Calu3 (cell line): Measurements from ENCODE around the gene SF3A1. TPM values are rescaled to one million over a fixed set of nuclear protein-coding genes. Genes with fewer than 3 reads are reported as not detected.

Experiments
- BruUV-seq: library from RNA; stranded (reverse); fragments of 400-500 nt; replicated peaks from 2 replicates; lab custom pipeline; 2021; lab: Mats Ljungman, UMichigan
- CTCF ChIA-PET: fragments of 300-600 bp; sonication (Branson Sonifier 250); formaldehyde crosslinking; loops from one replicate; lab custom pipeline; 2022; ENCODE audit warnings: antibody characterized with exemption; lab: Charles Lee
- DNase-seq: peaks from one replicate; pipeline ENCODE4 v3.0.0; 2022
- H3K27ac Mint-ChIP-seq: one replicate; pipeline ENCODE4 v1.8.0; 2022; ENCODE audit warnings: mixed read lengths; ENCODE audit not compliant: unreplicated experiment
- H3K27me3 Mint-ChIP-seq: one replicate; pipeline ENCODE4 v1.8.0; 2022; ENCODE audit warnings: mixed read lengths; ENCODE audit not compliant: unreplicated experiment
- H3K36me3 Mint-ChIP-seq: one replicate; pipeline ENCODE4 v1.8.0; 2022; ENCODE audit warnings: mild to moderate bottlenecking, moderate library complexity, mixed read lengths; ENCODE audit not compliant: insufficient read depth, unreplicated experiment
- H3K4me1 Mint-ChIP-seq: one replicate; pipeline ENCODE4 v1.8.0; 2022; ENCODE audit warnings: mild to moderate bottlenecking, low read depth, mixed read lengths; ENCODE audit not compliant: unreplicated experiment
- H3K4me3 Mint-ChIP-seq: one replicate; pipeline ENCODE4 v1.8.0; 2022; ENCODE audit warnings: mild to moderate bottlenecking, low read depth, moderate library complexity, mixed read lengths; ENCODE audit not compliant: unreplicated experiment
- H3K9me3 Mint-ChIP-seq: one replicate; pipeline ENCODE4 v1.8.0; 2022; ENCODE audit warnings: low read depth, mixed read lengths; ENCODE audit not compliant: unreplicated experiment
- intact Hi-C: fragments of 100-400 bp; cut with micrococcal nuclease; formaldehyde crosslinking; loops from one replicate; pipeline ENCODE4 v1.10.0; 2022; ENCODE audit not compliant: unreplicated experiment
- total RNA-seq: library from RNA; stranded (reverse); gene quantifications from 2 replicates; pipeline ENCODE4 v1.2.3, GENCODE V29; 2022
- TF ChIP-seq, protein P1 (sequence below): fragments of 200-600 bp; IDR thresholded peaks from one replicate; pipeline ENCODE4 v1.8.0; 2022; ENCODE audit warnings: antibody characterized with exemption; ENCODE audit not compliant: unreplicated experiment

The SF3A1 gene
- total RNA-seq, 1 experiment from 2014 or later = 197 TPM

DNA sequence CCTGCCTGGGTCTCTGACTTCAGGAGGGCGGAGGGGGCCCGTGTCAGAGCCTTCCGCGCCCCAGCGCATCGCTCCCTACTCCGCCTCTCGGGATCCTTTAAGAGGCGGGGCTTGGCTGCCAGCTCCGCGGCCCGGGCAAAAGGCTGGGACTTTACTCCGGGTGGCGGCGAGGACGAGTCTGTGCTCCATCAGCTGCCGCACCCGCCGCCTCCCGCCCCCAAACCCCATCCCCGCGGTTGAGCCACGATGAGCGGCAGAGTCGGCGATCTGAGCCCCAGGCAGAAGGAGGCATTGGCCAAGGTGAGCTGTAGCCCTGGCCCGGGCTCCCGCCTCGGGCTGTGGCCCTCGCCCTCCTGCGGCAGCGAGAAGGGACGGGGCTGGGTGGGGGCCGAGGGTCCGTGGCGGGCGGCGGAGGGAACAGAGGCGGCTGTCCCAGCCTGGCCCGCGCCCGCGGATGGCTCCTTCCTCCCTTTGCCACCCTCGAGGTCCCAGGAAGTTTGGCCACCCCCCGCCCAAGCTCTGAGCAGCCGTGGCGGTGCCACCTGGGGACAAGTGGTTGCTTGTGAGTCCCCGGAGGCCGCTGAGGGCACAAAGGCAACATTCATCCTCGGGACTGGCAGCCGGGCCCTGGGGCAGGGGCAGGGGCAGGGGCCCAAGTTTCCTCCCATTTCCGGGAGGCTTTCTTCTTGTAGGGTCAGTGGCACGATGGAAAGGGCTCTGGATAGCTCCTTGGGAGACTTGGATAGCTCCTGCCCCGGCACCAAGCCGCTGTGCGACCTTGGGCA, 40.4 kb upstream of the SF3A1 start, which contains the start of gene SEC14L2:
Gene SEC14L2 (plus strand): TSS at position 148 of the 785 bp plus-strand sequence. CDS start 99 bp downstream, at position 247.
- peaks cover 21% of the 10 kb centered on the region for H3K4me1 Mint-ChIP-seq
- TF ChIP-seq, protein P1, sequence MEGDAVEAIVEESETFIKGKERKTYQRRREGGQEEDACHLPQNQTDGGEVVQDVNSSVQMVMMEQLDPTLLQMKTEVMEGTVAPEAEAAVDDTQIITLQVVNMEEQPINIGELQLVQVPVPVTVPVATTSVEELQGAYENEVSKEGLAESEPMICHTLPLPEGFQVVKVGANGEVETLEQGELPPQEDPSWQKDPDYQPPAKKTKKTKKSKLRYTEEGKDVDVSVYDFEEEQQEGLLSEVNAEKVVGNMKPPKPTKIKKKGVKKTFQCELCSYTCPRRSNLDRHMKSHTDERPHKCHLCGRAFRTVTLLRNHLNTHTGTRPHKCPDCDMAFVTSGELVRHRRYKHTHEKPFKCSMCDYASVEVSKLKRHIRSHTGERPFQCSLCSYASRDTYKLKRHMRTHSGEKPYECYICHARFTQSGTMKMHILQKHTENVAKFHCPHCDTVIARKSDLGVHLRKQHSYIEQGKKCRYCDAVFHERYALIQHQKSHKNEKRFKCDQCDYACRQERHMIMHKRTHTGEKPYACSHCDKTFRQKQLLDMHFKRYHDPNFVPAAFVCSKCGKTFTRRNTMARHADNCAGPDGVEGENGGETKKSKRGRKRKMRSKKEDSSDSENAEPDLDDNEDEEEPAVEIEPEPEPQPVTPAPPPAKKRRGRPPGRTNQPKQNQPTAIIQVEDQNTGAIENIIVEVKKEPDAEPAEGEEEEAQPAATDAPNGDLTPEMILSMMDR = no peak
- no peaks in the 10 kb centered on the region for H3K9me3 Mint-ChIP-seq
- H3K27me3 Mint-ChIP-seq = no peaks in the 10 kb centered on the region
- intact Hi-C loops = loop anchor here (2.0 to 10.0 kb wide), 2 partner anchors 26 to 88 kb away; no protein-coding TSS in a partner anchor
- peak within 1 kb of the TSS; percentile 90 for H3K4me3 Mint-ChIP-seq
- peak; percentile 76 for DNase-seq
- BruUV-seq = TSS peak; percentile 66
- H3K36me3 Mint-ChIP-seq = peaks cover 45% of the 10 kb centered on the region
- CTCF ChIA-PET = interaction anchor here (0.8 to 3.2 kb wide), 8 partner anchors 10 to 358 kb away, joined by 3 to 12 read pairs (median 4); no protein-coding TSS in a partner anchor
- peak within 1 kb of the TSS; percentile 67 for H3K27ac Mint-ChIP-seq

DNA sequence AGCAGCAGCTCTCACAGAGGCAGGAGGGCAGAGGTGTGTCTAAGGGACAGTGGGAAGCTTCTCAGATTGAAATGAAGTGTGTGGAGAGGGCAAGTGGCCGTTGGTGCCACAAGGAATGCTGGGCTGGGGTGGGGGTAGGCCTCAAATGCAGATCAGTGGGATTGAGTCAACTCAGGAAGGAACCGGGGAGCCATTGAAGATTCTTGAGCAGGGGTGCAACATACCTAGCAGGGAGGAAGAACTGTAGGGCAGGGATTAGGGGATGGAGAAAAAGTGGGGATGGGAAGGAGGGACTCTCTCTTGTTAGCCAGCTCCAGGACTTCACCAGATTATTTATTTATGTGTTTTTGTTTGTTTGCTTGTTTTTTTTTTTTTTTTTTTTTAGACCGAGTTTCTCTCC, 37.2 kb upstream of the SF3A1 start:
- Mint-ChIP-seq H3K27me3 (no peaks in the 10 kb centered on the region), H3K36me3 (peaks cover 34% of the 10 kb centered on the region), H3K9me3 (no peaks in the 10 kb centered on the region), H3K4me3 (no peak overlapping the region), H3K4me1 (peaks cover 22% of the 10 kb centered on the region), H3K27ac (no peak overlapping the region)
- intact Hi-C loops = loop anchor here (10.0 kb wide), 1 partner anchor 91 kb away; no protein-coding TSS in a partner anchor
- no peak for DNase-seq
- TF ChIP-seq, protein P1 = no peak
- no TSS peak for BruUV-seq
- CTCF ChIA-PET = no interaction called here

DNA sequence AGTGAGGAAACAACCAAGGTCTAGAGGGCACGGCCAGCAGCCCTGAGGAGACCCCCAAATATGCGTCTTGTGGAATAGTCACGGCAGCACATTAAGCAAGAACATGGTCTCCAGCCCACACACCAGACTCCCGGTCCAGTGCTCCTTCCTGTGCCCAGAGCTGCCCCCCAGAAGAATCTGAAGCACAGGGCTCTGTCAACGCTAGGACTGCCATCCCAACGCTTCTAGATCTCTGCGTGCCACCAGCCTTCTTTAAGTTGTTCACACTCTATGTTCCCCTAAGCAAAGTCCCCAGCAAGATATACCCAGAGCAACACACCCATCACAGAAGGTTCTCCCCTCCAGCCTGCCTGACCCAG, 36.6 kb upstream of the SF3A1 start:
- H3K27ac Mint-ChIP-seq = no peak overlapping the region
- H3K4me3 Mint-ChIP-seq = no peak overlapping the region
- intact Hi-C loops = loop anchor here (10.0 kb wide), 1 partner anchor 92 kb away; no protein-coding TSS in a partner anchor
- H3K9me3 Mint-ChIP-seq = no peaks in the 10 kb centered on the region
- no peak for DNase-seq
- TF ChIP-seq, protein P1 = no peak
- peaks cover 17% of the 10 kb centered on the region for H3K4me1 Mint-ChIP-seq
- BruUV-seq = no TSS peak
- CTCF ChIA-PET = interaction anchor here (0.5 kb wide), 1 partner anchor 8 kb away, joined by 3 read pairs; no protein-coding TSS in a partner anchor
- H3K27me3 Mint-ChIP-seq = no peaks in the 10 kb centered on the region
- H3K36me3 Mint-ChIP-seq = peaks cover 28% of the 10 kb centered on the region

DNA sequence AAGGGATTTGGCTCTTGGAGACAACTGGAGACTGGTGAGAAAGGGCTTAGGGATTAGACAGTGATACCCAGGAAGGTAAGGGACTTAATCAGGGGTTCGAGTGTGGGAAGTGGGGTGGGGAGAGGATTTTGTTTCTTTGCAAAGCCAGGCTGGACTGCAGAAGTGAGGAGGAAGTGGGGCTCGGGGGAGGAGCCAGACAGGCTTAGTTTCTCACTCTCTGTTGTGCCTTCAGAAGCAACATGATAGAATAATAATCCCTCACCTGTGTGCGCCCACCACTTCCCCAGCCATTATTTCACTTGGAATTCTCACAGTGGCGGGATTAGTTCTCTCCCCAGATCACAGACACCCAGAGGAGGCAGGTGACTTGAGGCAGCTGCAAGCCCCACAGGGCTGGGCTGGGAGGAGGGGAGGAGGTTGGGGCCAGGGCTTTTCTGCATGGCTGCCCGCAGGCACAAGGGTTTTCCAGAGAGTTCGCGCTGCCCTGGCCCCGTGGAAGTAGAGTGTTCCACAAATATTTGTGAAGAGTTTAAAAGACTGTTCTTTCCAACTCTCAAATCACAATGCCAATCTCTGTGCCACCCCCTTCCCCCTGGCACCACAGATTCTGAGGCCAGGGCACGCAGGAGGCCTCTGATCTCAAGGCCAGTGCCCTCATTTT, 36.1 kb upstream of the SF3A1 start:
- peaks cover 11% of the 10 kb centered on the region for H3K4me1 Mint-ChIP-seq
- H3K9me3 Mint-ChIP-seq = no peaks in the 10 kb centered on the region
- BruUV-seq = no TSS peak
- intact Hi-C loops = loop anchor here (10.0 kb wide), 1 partner anchor 92 kb away; no protein-coding TSS in a partner anchor
- TF ChIP-seq, protein P1 = no peak
- peaks cover 23% of the 10 kb centered on the region for H3K36me3 Mint-ChIP-seq
- CTCF ChIA-PET = interaction anchor here (0.5 kb wide), 1 partner anchor 8 kb away, joined by 3 read pairs; no protein-coding TSS in a partner anchor
- no peak for DNase-seq
- no peak overlapping the region for H3K4me3 Mint-ChIP-seq
- no peaks in the 10 kb centered on the region for H3K27me3 Mint-ChIP-seq
- H3K27ac Mint-ChIP-seq = no peak overlapping the region
